ENCODE data around the gene BPIFB1. TPM values are rescaled to one million over a fixed set of nuclear protein-coding genes. Genes with fewer than 3 reads are reported as not detected.

The BPIFB1 gene
- total and polyA plus RNA-seq, 2 of the 13 experiments (the other 11 are each of a cell fraction or from before 2014, with no cell fraction given), result 0.82 to 4.4 TPM

- TF ChIP-seq ZGPAT (CRISPR knock-in tag; IDR thresholded peaks at IDR 0.05), result no peak
- TF ChIP-seq IKZF1 (IDR thresholded peaks at IDR 0.05), result no peak
- TF ChIP-seq TBL1XR1 (IDR thresholded peaks at IDR 0.05; ENCODE audit: borderline replicate concordance, low read length, partially characterized antibody), result no peak
- no peak for TF ChIP-seq ZNF550 (CRISPR knock-in tag; IDR thresholded peaks at IDR 0.05; ENCODE audit: borderline replicate concordance)
- no peak for TF ChIP-seq BCL6 (CRISPR knock-in tag; IDR thresholded peaks at IDR 0.05)
- TF ChIP-seq ZNF451 (CRISPR knock-in tag; IDR thresholded peaks at IDR 0.05), result no peak
- TF ChIP-seq FOSL1 (CRISPR knock-in tag; IDR thresholded peaks at IDR 0.05; ENCODE audit: borderline replicate concordance), result no peak
- TF ChIP-seq ZNF614 (CRISPR knock-in tag; IDR thresholded peaks at IDR 0.05; ENCODE audit: borderline replicate concordance), result 0 out of 2 replicates have a peak, but pooled peaks have one; percentile 25
- TF ChIP-seq MEIS2 (CRISPR knock-in tag; IDR thresholded peaks at IDR 0.05), result no peak
- TF ChIP-seq UBTF (CRISPR knock-in tag; IDR thresholded peaks at IDR 0.05), result no peak
- no peak for TF ChIP-seq ZNF646 (CRISPR knock-in tag; IDR thresholded peaks at IDR 0.05)
- no peak for TF ChIP-seq DZIP1 (CRISPR knock-in tag; IDR thresholded peaks at IDR 0.05)
- TF ChIP-seq MLX (CRISPR knock-in tag; IDR thresholded peaks at IDR 0.05), result peak; percentile 37; the same call in 1 of the 2 replicates
- TF ChIP-seq NR2F1 (CRISPR knock-in tag; IDR thresholded peaks at IDR 0.05), result no peak
Observed at GRCh38 chr20:33281550-33282146, 1.4 kb upstream of the BPIFB1 start (continued).

Data from HepG2 (cell line).